Anterior cingulate cortex (tissue), 58 donors: ENCODE data around the gene DEFB132.

Experiments used
- DNase-seq, 58 donors: peaks; one replicate each; lab custom pipeline; 2025; lab: John Stamatoyannopoulos, UW

Gene DEFB132

DNA sequence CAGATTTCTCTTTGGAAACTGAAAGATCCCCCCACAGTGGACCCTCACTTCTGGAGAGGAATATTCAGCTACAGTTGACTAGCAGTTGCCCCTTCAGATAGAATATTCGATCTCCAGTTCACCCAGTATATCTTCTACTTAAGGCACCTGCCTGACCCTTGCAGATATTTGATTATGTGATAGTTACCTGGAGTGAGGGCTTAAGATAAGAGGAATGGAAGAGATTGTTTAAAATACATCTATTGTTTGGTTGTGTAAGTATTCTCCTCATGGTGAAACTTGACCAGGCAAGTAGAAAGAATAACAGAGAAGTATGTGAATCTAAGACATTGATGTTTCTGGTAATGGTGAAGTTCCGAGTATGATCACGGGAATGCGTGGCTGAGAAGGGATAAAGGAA is 38.3 kb downstream of the DEFB132 start:
- DNase-seq = no peak

DNA sequence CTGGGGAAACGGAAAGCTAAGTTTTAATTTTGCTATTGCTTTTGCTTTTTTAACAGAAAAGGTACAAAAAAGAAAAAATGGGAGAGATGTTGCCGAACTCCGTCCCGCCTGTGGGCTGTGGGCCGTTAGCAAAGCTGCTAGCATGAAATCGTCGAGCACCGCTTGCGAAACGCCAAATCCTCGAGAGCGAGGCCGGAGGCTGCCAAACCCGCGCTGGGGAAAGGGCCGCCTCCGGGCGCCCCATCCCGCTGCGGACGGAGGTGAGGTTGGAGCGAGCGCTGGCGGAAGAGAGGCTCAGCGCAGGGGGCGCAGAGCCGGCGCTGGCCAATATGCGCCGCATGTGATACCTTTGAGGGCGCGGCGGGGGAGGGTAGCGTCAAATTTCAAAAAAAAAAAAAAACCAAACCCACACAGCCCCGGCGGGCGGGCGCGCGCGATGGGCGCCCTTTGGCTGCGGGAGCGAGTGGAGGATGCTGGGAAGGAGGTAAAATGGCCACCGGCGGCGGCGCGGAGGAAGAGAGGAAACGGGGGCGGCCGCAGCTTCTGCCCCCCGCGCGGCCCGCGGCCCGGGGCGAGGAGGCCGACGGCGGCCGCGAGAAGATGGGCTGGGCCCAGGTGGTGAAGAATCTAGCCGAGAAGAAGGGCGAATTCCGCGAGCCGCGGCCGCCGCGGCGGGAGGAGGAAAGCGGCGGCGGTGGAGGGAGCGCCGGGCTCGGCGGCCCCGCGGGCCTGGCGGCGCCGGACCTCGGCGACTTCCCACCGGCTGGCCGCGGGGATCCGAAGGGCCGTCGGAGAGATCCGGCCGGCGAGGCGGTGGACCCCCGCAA is 39.8 kb downstream of the DEFB132 start, which contains the start of gene ZCCHC3:
ZCCHC3 (plus strand) TSS at position 473 of the 827 bp plus-strand sequence; CDS start at position 490, 17 bp downstream.
- peak in 57 of 58 donors; percentile 19 to 91 (median 74) for DNase-seq

DNA sequence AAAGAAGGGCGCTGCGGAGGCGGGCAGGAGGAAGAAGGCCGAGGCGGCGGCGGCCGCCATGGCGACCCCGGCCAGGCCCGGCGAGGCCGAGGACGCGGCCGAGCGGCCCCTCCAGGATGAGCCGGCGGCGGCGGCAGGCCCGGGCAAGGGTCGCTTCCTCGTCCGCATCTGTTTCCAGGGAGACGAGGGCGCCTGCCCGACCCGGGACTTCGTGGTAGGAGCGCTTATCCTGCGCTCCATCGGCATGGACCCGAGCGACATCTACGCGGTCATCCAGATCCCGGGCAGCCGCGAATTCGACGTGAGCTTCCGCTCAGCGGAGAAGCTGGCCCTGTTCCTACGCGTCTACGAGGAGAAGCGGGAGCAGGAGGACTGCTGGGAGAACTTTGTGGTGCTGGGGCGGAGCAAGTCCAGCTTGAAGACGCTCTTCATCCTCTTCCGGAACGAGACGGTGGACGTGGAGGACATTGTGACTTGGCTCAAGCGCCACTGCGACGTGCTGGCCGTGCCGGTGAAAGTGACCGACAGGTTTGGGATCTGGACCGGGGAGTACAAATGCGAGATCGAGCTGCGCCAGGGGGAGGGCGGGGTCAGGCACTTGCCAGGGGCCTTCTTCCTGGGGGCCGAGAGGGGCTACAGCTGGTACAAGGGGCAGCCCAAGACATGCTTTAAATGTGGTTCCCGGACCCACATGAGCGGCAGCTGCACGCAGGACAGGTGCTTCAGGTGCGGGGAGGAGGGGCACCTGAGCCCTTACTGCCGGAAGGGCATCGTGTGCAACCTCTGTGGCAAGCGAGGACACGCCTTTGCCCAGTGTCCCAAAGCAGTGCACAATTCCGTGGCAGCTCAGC is 40.6 kb downstream of the DEFB132 start:
- peak in 53 of 58 donors; percentile 7 to 71 (median 41) for DNase-seq

DNA sequence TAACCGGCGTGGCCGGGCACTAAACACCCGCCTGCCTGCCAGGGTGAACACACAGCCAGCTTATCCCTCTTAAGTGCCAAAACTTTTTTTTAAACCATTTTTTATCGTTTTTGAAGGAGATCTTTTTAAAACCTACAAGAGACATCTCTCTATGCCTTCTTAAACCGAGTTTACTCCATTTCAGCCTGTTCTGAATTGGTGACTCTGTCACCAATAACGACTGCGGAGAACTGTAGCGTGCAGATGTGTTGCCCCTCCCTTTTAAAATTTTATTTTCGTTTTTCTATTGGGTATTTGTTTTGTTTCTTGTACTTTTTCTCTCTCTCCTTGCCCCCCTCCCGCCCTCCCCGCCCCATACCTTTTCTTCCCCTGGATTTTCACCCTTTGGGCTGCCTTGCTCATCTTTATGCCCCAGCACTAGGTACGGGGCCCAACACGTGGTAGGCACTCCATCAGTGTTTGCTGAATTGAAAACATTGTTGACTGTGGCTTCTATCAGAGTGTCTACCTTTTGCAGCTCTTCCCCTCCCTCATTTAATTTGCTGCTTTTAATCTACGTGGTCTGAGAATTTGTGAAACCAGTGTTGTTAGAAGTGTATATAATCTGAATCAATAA is 41.4 kb downstream of the DEFB132 start:
- peak in 1 of 58 donors; percentile 14 for DNase-seq

DNA sequence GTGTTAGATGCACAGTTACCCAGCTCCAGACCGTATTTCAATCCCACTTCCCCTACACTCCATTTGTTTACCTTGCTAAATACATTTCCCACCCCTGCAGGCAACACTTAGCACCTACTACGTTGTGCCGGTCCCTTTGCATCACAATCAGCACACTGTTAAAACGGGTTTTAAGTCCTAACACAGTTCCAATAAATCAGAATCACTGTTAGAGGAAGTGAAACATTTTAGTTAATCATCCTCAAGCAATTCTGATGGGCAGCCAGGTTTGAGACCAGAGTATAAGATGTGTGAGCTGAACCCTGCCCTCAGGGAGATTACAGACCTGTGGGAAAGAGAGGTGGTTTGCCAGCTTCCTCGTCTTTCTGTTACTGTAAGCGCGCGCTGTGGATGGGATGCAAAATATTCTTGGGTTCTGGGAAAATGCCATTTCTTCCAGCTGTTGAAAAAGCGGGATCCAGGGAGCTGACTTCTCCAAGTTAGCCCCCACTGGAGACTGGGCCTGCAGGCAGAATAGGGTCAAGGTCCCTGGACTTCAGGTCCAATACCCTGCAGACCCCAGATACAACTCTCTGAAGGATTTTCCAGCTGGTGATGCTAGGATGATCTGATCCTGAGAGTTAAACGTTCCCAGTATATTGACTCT is 42.9 kb downstream of the DEFB132 start:
- DNase-seq = peak in 1 of 58 donors; percentile 14

DNA sequence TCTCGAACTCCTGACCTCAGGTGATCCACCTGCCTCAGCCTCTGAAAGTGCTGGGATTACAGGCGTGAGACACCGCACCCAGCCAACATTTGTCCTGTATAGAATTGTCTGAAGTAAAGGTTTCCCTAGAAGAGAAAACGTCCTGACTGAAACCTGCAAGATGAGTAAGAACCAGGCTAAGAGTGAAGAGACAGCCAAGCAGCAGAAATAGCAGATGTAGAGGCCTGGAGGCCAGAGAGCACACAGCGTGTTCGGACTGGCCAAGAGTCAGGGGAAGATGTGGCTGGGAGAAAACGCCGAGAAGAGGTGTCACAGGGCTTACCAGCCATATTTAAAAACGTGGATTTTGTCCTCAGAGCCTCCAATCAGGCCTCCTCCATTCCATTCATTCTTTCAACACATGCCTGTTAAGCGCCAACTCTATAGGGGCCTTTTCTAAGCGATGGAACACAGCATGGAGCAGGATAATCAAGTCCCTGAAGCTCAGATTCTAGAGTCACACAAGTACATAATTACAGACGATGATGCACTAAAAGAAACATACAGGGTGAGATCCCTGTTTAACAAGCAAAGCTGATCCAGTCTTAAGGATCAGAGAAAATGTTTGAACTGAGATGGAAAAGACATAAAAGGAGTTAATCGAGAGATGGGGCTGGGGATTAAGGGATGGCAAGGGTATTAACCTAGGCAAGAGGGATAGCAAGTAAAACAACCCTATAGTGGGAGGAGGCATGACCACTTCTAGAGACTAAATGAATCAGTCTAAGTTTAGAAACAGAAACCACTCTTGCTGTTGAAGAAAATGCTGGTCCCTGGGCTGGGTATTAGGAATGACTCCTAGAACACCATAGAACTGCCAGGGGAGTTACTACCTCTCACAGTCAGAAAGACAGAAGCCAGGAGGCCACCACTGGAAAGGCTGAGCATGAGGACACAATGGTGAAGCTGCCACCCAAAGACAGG is 44.6 kb downstream of the DEFB132 start:
- no peak for DNase-seq

DNA sequence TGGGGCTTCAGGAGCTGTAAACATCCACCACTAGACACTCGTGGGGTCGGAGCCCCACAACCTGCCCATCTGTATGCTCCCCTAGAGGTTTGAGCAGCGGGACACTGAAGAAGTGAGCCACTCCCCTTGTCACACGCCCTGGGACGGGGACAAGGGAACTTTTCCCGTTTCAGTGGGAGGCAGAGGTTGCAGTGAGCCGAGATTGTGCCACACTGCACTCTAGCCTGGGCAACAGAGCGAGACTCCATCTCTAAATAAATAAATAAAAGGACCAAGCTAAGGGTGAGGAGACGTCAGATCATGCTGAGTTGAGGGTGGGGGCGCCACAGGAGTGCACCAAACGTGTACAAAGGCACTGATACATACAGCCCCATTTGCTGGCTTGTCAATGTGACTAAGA is 48.2 kb downstream of the DEFB132 start:
- no peak for DNase-seq

DNA sequence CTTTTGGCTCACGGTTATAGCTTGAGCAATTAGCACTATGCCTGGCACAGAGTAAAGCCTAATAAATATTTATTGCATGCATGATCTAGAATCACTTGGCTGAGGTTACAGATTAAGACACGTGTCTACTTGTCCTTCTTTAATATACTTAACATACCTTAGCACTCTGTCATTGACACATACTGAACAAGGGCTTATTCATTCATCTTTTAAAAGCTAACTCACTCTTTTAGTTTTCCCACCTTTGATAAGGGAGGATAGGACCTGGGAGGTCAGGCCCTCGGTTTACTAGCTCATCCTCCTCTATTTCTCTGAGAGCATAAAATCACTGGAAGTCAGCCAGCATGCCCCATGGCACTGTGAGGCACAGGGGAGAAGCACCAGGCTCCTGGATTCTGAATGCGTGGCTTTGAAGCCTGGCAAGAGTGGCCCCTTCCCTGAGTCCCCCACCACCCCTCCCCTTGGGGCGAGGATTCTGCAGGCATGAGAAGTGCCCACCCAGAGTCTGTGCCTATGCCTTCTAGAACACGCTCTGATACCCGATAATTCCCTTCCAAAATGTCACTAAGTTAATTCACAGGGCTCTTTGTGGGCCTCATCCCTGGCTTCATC is 51.0 kb downstream of the DEFB132 start:
- DNase-seq = no peak

DNA sequence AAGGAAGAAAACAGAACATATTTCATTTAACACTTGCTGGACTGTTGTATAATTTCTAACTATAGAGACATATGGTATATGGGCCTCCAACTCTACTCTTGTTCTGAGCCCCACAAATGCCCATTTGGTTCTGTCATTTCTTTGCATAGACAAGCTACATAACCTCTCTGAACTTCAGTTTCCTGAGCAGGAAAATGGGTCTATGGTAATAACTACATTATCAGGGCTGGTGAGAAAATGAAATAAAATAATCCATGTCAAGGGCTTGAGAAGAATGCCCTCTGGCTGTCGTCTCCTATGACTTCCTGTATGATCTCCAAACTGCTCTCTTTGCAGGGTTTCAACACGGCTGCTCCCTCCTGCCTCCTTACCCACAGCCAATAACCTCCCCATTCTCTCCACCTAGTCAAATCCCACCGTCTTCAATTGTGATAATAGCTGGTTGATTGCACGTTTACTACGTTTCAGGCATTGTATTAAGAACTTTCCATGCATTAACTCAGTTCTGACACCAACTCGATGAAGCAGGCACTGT is 51.8 kb downstream of the DEFB132 start:
- DNase-seq = peak in 2 of 58 donors; percentile 64 to 66

DNA sequence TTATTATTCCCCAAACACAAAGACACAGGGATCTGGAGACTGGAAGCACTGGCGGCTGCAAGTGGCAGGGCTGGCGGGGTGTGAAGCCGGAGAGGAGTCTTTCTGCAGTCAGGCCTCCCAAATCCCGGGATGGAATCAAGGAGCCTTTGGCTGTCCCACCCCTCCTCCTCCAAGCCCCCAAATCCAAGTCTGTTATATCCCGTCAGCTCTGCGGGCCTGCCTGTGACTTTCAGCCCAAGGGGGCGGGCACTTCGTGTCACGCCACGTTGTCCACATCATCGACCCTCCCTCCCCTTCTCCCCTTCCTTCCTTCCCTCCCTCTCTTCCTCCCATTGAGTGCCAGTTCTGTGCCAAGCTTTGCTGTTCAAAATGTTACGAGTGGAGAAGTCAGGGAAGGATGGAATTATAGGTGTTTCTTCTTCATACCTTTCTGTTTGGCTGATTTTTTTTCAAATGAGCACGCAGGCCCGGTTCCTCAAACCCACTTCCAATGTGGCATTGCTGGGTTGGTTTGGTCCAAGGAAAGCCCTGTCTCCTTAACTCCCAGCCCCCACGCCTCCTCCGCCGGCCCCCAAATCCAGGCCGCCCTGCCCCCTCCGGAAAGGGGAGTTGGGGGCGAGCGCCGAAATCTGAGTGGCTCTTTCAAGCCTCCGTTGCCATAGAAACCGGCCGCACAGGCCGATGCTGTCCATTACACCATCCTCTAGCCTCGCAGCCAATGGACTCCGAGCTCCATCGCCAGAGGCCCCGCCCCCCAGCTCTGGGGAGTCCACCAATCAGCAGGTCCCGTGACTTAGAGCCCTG is 52.5 kb downstream of the DEFB132 start:
- DNase-seq = peak; percentile 82 to 100 (median 99)

DNA sequence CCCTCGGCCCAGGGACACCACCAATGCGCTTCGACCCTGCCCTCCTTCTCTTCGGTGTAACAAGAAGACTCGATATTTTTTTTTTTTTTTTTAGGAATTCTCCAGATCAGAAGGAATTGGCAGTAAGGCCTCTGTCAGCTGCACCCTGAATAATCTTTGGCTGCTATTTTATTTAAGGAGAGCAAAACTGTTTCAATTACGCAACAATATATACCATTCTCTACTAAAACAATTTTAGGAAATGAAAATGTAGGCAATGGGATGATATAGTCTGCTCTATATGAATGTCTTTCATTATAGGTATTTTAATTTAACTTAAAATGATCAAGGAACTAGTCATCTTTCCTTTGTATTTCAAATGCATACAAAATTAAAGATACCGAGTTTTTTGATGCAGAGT is 53.1 kb downstream of the DEFB132 start:
- no peak for DNase-seq
